Measurements from ENCODE around the gene KIAA0513. TPM values are rescaled to one million over a fixed set of nuclear protein-coding genes. Genes with fewer than 3 reads are reported as not detected.
A peak's percentile ranks its signal among the peaks of the same experiment; 100 is the strongest.

The KIAA0513 gene
- total and polyA plus RNA-seq, 10 of the 15 experiments (the other 5 are each of a cell fraction or from before 2014, with no cell fraction given) = 0.14 to 5.8 (median 2.0) TPM

DNA sequence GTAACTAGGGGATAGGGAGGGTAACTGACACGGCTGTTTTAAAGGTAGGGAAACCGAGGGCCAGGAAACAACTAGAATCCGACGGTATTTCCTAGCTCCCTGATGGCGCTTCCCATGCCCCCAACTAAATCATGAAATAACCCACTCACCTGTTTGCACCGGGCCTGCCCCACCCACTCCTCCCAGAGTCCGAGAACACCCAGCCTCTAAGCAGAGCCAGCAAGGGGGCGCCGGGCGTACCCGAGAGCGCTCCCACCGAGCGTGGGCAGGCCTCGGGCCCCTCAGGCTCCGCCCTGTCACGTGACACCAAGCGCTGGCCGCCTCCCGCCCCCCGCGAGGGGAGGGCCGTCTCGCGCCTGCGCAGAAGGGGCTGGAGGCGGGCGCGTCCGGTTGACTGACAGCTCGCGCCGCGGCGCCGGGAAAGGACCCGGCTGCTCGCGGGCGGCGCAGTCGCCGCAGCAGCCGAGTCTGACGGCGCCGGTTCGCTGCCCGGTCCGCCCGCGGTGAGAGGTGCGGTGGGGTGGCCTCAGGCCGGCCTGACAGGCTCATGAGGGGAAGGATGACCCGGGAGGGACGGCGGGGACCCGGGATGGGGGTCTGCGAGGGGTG is at the start of gene KIAA0513 (continued):
- TF ChIP-seq CREB1 (IDR thresholded peaks at IDR 0.05; ENCODE audit: low read depth) = no peak
- peak; percentile 96 for TF ChIP-seq PBX3 (IDR thresholded peaks at IDR 0.05; ENCODE audit: insufficient replicate concordance, low read depth, low read length)
- peak; percentile 25; the same call in 1 of the 2 replicates for TF ChIP-seq HCFC1 (IDR thresholded peaks at IDR 0.05; ENCODE audit: low read length)
- TF ChIP-seq RFX5 (IDR thresholded peaks at IDR 0.05; ENCODE audit: low read depth, low read length) = no peak
- no peak for TF ChIP-seq JUND (IDR thresholded peaks at IDR 0.05; ENCODE audit: low read depth, low read length)
- TF ChIP-seq, protein P1, sequence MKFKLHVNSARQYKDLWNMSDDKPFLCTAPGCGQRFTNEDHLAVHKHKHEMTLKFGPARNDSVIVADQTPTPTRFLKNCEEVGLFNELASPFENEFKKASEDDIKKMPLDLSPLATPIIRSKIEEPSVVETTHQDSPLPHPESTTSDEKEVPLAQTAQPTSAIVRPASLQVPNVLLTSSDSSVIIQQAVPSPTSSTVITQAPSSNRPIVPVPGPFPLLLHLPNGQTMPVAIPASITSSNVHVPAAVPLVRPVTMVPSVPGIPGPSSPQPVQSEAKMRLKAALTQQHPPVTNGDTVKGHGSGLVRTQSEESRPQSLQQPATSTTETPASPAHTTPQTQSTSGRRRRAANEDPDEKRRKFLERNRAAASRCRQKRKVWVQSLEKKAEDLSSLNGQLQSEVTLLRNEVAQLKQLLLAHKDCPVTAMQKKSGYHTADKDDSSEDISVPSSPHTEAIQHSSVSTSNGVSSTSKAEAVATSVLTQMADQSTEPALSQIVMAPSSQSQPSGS (IDR thresholded peaks at IDR 0.05; ENCODE audit: low read length) = no peak
- TF ChIP-seq MLLT1 (IDR thresholded peaks at IDR 0.05) = no peak
- TF ChIP-seq CBX5 (IDR thresholded peaks at IDR 0.05; ENCODE audit: low read depth) = no peak
- no peak for TF ChIP-seq FOXM1 (IDR thresholded peaks at IDR 0.05; ENCODE audit: low read depth, low read length)
- TF ChIP-seq SIX5 (IDR thresholded peaks at IDR 0.05; ENCODE audit: low read depth, low read length, severe bottlenecking) = no peak
- peak; percentile 61; the same call in 1 of the 2 replicates for TF ChIP-seq STAT1 (conservative IDR thresholded peaks at IDR 0.05)
- no peak for TF ChIP-seq BRCA1 (IDR thresholded peaks at IDR 0.05; ENCODE audit: low read depth, low read length)
- TF ChIP-seq, protein P2, sequence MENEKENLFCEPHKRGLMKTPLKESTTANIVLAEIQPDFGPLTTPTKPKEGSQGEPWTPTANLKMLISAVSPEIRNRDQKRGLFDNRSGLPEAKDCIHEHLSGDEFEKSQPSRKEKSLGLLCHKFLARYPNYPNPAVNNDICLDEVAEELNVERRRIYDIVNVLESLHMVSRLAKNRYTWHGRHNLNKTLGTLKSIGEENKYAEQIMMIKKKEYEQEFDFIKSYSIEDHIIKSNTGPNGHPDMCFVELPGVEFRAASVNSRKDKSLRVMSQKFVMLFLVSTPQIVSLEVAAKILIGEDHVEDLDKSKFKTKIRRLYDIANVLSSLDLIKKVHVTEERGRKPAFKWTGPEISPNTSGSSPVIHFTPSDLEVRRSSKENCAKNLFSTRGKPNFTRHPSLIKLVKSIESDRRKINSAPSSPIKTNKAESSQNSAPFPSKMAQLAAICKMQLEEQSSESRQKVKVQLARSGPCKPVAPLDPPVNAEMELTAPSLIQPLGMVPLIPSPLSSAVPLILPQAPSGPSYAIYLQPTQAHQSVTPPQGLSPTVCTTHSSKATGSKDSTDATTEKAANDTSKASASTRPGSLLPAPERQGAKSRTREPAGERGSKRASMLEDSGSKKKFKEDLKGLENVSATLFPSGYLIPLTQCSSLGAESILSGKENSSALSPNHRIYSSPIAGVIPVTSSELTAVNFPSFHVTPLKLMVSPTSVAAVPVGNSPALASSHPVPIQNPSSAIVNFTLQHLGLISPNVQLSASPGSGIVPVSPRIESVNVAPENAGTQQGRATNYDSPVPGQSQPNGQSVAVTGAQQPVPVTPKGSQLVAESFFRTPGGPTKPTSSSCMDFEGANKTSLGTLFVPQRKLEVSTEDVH (IDR thresholded peaks at IDR 0.05; ENCODE audit: low read depth, partially characterized antibody) = no peak
- TF ChIP-seq NBN (IDR thresholded peaks at IDR 0.05) = peak; percentile 50; the same call in 1 of the 2 replicates
- TF ChIP-seq MTA3 (IDR thresholded peaks at IDR 0.05; ENCODE audit: borderline replicate concordance, low read length) = no peak
- TF ChIP-seq NFIC (IDR thresholded peaks at IDR 0.05; ENCODE audit: low read depth, low read length) = no peak
- TF ChIP-seq SREBF1 (IDR thresholded peaks at IDR 0.05; ENCODE audit: low read length) = no peak
- TF ChIP-seq SUZ12 (IDR thresholded peaks at IDR 0.05; ENCODE audit: unreplicated experiment) = no peak
- TF ChIP-seq STAT3 (IDR thresholded peaks at IDR 0.05; ENCODE audit: low read depth, low read length) = no peak
- TF ChIP-seq IKZF1 (conservative IDR thresholded peaks at IDR 0.05) = peak; percentile 75
- no peak for TF ChIP-seq MYB (IDR thresholded peaks at IDR 0.05; ENCODE audit: borderline replicate concordance, low read depth, low read length)
- TF ChIP-seq, protein P3, sequence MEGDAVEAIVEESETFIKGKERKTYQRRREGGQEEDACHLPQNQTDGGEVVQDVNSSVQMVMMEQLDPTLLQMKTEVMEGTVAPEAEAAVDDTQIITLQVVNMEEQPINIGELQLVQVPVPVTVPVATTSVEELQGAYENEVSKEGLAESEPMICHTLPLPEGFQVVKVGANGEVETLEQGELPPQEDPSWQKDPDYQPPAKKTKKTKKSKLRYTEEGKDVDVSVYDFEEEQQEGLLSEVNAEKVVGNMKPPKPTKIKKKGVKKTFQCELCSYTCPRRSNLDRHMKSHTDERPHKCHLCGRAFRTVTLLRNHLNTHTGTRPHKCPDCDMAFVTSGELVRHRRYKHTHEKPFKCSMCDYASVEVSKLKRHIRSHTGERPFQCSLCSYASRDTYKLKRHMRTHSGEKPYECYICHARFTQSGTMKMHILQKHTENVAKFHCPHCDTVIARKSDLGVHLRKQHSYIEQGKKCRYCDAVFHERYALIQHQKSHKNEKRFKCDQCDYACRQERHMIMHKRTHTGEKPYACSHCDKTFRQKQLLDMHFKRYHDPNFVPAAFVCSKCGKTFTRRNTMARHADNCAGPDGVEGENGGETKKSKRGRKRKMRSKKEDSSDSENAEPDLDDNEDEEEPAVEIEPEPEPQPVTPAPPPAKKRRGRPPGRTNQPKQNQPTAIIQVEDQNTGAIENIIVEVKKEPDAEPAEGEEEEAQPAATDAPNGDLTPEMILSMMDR (IDR thresholded peaks at IDR 0.05 in 2 of 3, conservative IDR thresholded peaks at IDR 0.05 in 1 of 3; ENCODE audit: control insufficient read depth in 2 of 3, extremely low read depth in 1 of 3, insufficient read depth in 1 of 3, low read depth in 3 of 3, low read length in 3 of 3) = peak; percentile 11 to 42 (median 41); a peak in 4 of 6 replicates
- no peak for TF ChIP-seq ASH2L (IDR thresholded peaks at IDR 0.05; ENCODE audit: borderline replicate concordance, low read depth)

Data from GM12878 (cell line).